Kidney (tissue), 14 donors: ENCODE data around the gene FN3KRP. TPM values are rescaled to one million over a fixed set of nuclear protein-coding genes. Genes with fewer than 3 reads are reported as not detected.

Source experiments
- DNase-seq, 5 donors: peaks; one replicate each; pipeline ENCODE4 v3.0.0-alpha.2; 2013 to 2020
- FAIRE-seq: peaks from 2 replicates; lab custom pipeline; 2012; peaks lifted over from hg19 to GRCh38; lab: Jason Lieb, UNC
- H3K27ac ChIP-seq, 2 donors: one replicate each; pipeline ENCODE4 v1.7.0; 2013; ENCODE audit warnings: low read depth in 2 of 2, low read length in 2 of 2, inconsistent platforms in 1 of 2
- H3K27me3 ChIP-seq: one replicate; pipeline ENCODE4 v1.7.1; 2013; ENCODE audit warnings: low read length, inconsistent platforms; ENCODE audit not compliant: control insufficient read depth, insufficient read depth
- H3K36me3 ChIP-seq, 3 donors: one replicate each; pipeline versions ENCODE4 v1.7.0 to v1.7.1; 2013; ENCODE audit warnings: low read length in 3 of 3, control low read depth in 1 of 3, inconsistent platforms in 1 of 3; ENCODE audit not compliant: insufficient read depth in 3 of 3, control insufficient read depth in 2 of 3
- H3K4me1 ChIP-seq, 3 donors: one replicate each; pipeline versions ENCODE4 v1.7.0 to v1.7.1; 2013; ENCODE audit warnings: low read length in 3 of 3, inconsistent platforms in 1 of 3, low read depth in 1 of 3; ENCODE audit not compliant: control insufficient read depth in 2 of 3, insufficient read depth in 2 of 3
- H3K4me3 ChIP-seq, 3 donors: one replicate each; pipeline versions ENCODE4 v1.7.0 to v1.8.1; 2013; ENCODE audit warnings: low read length in 3 of 3, control low read depth in 1 of 3, inconsistent platforms in 1 of 3
- H3K9ac ChIP-seq, 3 donors: one replicate each; pipeline versions ENCODE4 v1.7.0 to v1.7.1; 2013; ENCODE audit warnings: low read length in 3 of 3, control low read depth in 1 of 3, inconsistent platforms in 1 of 3
- H3K9me3 ChIP-seq, 3 donors: one replicate each; pipeline versions ENCODE4 v1.7.0 to v1.7.1; 2013; ENCODE audit warnings: low read length in 3 of 3, control low read depth in 1 of 3, inconsistent platforms in 1 of 3; ENCODE audit not compliant: control insufficient read depth in 2 of 3, insufficient read depth in 1 of 3
- CTCF ChIP-seq: IDR thresholded peaks from 3 replicates; pipeline ENCODE4 v1.5.1; 2012; ENCODE audit warnings: mild to moderate bottlenecking, moderate library complexity, borderline replicate concordance; ENCODE audit not compliant: insufficient read depth; ENCODE audit errors: extremely low read depth
- intact Hi-C: fragments of 100-400 bp; cut with DNase I; formaldehyde crosslinking; loops from one replicate; pipeline ENCODE4 v1.11.1; 2022
- polyA plus RNA-seq: library from polyadenylated mRNA; stranded (reverse); fragments of 350-450 nt; fragmentation: Illumina TruSeq; extraction: RNeasy Lipid Tissue Mini Kit (QIAGEN cat#74804); gene quantifications from one replicate; pipeline ENCODE4 v1.2.3, GENCODE V29; 2014; ENCODE audit warnings: low read depth, low replicate concordance; ENCODE audit not compliant: insufficient read depth
- total RNA-seq: library from RNA; stranded (reverse); fragmentation: NEBNext Ultra II Directional; extraction: Animal tissue kit (Norgen Biotek cat#: 25700); gene quantifications from one replicate; pipeline ENCODE4 v1.2.1, GENCODE V29; 2021
- donor health status: control.
- donor health status: control.
- donor health status: control.
- donor health status: control.
- donor health status: control.
- donor health status: DM: yes; HTN: yes; CAD: no.
- donor health status: Normal renal cell carcinoma (clear cell type).

Gene FN3KRP
- total and polyA plus RNA-seq, 2 donors from 2014 or later: 30.6 to 36.6 TPM

DNA sequence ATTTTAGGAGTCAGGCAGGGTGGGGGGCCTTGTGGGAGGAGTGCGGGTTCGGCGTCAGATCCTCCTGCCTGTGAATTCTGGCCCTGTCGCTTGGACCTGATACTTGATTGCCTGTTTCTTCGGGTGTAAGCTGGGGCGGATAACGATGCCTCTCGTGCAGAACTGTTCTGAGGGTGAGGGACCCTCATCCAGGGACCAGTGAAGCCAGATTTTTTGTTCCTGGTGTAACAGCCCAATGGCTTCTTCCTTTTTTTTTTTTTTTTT lies 36.6 kb downstream of the FN3KRP start:
- Histone ChIP-seq H3K4me3 (peak overlapping the region; percentile 56 to 74 (median 62)), H3K36me3 (no peaks in the 10 kb centered on the region), H3K9ac (no peak overlapping the region), H3K27me3 (no peaks in the 10 kb centered on the region), H3K9me3 (no peaks in the 10 kb centered on the region), H3K27ac (no peak overlapping the region), H3K4me1 (peaks cover 0 to 8% (median 5%) of the 10 kb centered on the region in 3 donors)
- intact Hi-C loops: loop anchor here (10.0 kb wide), 1 partner anchor 98 kb away; no protein-coding TSS in a partner anchor
- no peak for TF ChIP-seq CTCF
- no peak for FAIRE-seq
- DNase-seq: no peak

DNA sequence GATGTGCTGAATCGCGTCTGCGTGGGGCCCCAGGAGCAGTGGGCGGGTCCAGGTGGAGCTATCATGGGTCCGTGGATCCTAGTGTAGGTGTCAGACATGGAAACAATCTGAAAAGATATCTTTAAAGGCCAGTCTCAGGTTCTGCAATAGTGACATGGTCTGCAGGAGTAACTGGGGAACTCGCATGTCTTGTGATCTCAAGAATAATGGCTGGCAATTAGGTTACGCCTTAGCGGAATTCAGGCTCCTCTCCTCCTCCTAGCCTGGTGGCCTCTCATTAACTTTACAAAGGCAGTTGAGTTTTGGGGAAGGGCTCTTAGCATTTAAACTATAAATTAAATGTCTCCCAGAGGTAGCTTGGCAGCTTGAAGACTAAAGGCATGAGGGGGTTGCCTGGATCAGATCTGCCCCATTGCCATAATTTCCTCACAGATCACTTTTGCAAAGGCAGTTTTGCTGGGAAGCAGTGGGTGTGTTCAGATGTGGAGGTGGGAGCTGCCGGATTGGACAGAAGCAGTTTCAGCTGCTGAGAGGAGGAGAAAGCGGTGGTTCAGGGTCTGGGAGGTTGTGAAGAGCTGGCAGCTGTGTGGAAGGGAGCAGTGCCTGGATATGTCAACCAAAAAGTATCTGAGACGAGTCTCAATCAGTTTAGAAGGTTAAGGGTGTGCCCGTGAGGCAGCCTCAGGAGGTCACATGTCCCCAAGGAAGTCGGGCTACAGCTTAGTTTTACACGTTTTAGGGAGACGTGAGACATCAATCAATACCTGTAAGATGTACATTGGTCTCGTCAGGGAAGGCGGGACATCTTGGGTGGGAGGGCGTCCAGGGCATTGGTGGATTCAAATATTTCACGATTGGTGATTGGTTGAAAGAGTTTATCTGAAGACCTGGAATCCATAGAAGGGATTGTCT lies 38.0 kb downstream of the FN3KRP start:
- H3K4me1 ChIP-seq: peaks cover 0 to 8% (median 5%) of the 10 kb centered on the region in 3 donors
- DNase-seq (peak in 3 of 5 donors; percentile 70 to 82 (median 79)), FAIRE-seq (no peak)
- intact Hi-C loops: loop anchor here (10.0 kb wide), 1 partner anchor 100 kb away; no protein-coding TSS in a partner anchor
- peak overlapping the region in 1 of 3 donors; percentile 36 for H3K4me3 ChIP-seq
- no peak overlapping the region for H3K9ac ChIP-seq
- H3K36me3 ChIP-seq: no peaks in the 10 kb centered on the region
- no peak overlapping the region for H3K27ac ChIP-seq
- H3K27me3 ChIP-seq: no peaks in the 10 kb centered on the region
- no peak for TF ChIP-seq CTCF
- no peaks in the 10 kb centered on the region for H3K9me3 ChIP-seq

DNA sequence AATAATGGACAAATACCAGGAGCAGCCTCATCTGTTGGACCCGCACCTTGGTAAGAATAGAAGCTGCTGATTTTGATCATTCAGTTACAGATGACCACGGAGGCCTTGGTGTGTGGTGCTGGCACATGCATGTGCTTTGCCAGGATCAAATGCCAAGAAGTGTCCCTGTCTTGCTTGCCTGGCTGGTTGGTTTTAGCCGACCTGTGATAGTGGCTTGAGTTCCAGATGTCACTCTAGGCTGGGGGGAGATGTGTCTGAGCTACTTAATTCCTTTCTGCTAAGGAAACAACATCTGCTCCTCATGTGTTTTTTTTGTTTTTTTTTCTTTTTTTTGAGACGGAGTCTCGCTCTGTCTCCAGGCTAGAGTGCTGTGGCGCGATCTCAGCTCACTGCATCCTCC lies 39.7 kb downstream of the FN3KRP start:
- Histone ChIP-seq H3K36me3 (no peaks in the 10 kb centered on the region), H3K4me1 (peaks cover 0 to 8% (median 5%) of the 10 kb centered on the region in 3 donors), H3K9me3 (no peaks in the 10 kb centered on the region), H3K4me3 (no peak overlapping the region), H3K27me3 (no peaks in the 10 kb centered on the region), H3K9ac (no peak overlapping the region), H3K27ac (no peak overlapping the region)
- FAIRE-seq: no peak
- intact Hi-C loops: loop anchor here (10.0 kb wide), 1 partner anchor 101 kb away; no protein-coding TSS in a partner anchor
- no peak for DNase-seq
- TF ChIP-seq CTCF: no peak
